ENCODE data around the gene CHRNE. TPM values are rescaled to one million over a fixed set of nuclear protein-coding genes. Genes with fewer than 3 reads are reported as not detected.
A peak's percentile ranks its signal among the peaks of the same experiment; 100 is the strongest.

Gene CHRNE
- total and polyA plus RNA-seq, 2 of the 13 experiments (the other 11 are each of a cell fraction or from before 2014, with no cell fraction given): 0.53 to 0.59 TPM

GRCh38 chr17:4950746-4951204 lies 47.9 kb upstream of the CHRNE start, which contains the start of gene ENO3 (continued):
- peak; percentile 60; the same call in 1 of the 2 replicates for TF ChIP-seq ARID4A (CRISPR knock-in tag; IDR thresholded peaks at IDR 0.05; ENCODE audit: borderline replicate concordance)
- TF ChIP-seq ZNF775 (CRISPR knock-in tag; IDR thresholded peaks at IDR 0.05; ENCODE audit: borderline replicate concordance): peak; percentile 51; the same call in 1 of the 2 replicates
- TF ChIP-seq GRHL1 (CRISPR knock-in tag; conservative IDR thresholded peaks at IDR 0.05): no peak
- TF ChIP-seq SNAPC2 (CRISPR knock-in tag; IDR thresholded peaks at IDR 0.05): no peak
- TF ChIP-seq ELF1 (CRISPR knock-in tag; IDR thresholded peaks at IDR 0.05): no peak
- no peak for TF ChIP-seq REL (CRISPR knock-in tag; conservative IDR thresholded peaks at IDR 0.05)
- TF ChIP-seq KDM5A (IDR thresholded peaks at IDR 0.05; ENCODE audit: borderline replicate concordance, low read length): peak; percentile 63; the same call in 1 of the 2 replicates
- peak; percentile 19; the same call in 1 of the 2 replicates for TF ChIP-seq SALL2 (CRISPR knock-in tag; IDR thresholded peaks at IDR 0.05)
- no peak for TF ChIP-seq GMEB2 (CRISPR knock-in tag; IDR thresholded peaks at IDR 0.05; ENCODE audit: low read depth)
- TF ChIP-seq, protein P1, sequence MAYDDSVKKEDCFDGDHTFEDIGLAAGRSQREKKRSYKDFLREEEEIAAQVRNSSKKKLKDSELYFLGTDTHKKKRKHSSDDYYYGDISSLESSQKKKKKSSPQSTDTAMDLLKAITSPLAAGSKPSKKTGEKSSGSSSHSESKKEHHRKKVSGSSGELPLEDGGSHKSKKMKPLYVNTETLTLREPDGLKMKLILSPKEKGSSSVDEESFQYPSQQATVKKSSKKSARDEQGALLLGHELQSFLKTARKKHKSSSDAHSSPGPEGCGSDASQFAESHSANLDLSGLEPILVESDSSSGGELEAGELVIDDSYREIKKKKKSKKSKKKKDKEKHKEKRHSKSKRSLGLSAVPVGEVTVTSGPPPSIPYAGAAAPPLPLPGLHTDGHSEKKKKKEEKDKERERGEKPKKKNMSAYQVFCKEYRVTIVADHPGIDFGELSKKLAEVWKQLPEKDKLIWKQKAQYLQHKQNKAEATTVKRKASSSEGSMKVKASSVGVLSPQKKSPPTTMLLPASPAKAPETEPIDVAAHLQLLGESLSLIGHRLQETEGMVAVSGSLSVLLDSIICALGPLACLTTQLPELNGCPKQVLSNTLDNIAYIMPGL (CRISPR knock-in tag; IDR thresholded peaks at IDR 0.05; ENCODE audit: borderline replicate concordance in 1 of 2, low read depth in 1 of 2): peak in 1 of 2 experiments; percentile 25; a peak in 1 of 4 replicates
- TF ChIP-seq ZNF569 (CRISPR knock-in tag; IDR thresholded peaks at IDR 0.05; ENCODE audit: borderline replicate concordance): no peak
- peak; percentile 42; the same call in 1 of the 2 replicates for TF ChIP-seq CREM (IDR thresholded peaks at IDR 0.05)
- TF ChIP-seq CREM (CRISPR knock-in tag; IDR thresholded peaks at IDR 0.05): no peak
- TF ChIP-seq SP5 (CRISPR knock-in tag; IDR thresholded peaks at IDR 0.05; ENCODE audit: borderline replicate concordance, low read depth): peak; percentile 62; the same call in 1 of the 2 replicates
